ENCODE measurements around the gene WNT1.

WNT1 gene

DNA sequence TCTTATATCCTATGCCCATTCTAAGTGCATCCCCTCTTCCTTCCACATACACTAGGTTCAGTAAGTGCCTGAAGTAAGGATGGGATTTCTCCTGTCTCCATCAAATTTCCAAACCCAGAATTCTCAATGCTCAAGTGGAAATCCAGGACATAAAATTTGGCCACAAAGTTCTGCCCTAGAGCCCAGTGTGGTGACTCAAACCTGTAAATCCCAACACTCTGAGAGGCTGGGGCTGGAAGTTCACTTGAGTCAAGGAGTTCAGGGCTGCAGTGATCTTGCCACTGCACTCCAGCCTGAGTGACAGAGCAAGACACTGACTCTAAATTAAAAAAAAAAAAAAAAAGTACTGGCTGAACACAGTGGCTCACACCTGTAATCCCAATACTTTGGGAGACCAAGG, 16.3 kb upstream of the WNT1 start:
- DNase-seq = no peak

GRCh38 chr12:48965298-48965838, 12.8 kb upstream of the WNT1 start:
- DNase-seq = no peak

- DNase-seq = no peak
These were observed 11.8 kb upstream of the WNT1 start for GRCh38 chr12:48966177-48966895.

- no peak for DNase-seq
These were observed 10.1 kb upstream of the WNT1 start for GRCh38 chr12:48967991-48968390.

DNA sequence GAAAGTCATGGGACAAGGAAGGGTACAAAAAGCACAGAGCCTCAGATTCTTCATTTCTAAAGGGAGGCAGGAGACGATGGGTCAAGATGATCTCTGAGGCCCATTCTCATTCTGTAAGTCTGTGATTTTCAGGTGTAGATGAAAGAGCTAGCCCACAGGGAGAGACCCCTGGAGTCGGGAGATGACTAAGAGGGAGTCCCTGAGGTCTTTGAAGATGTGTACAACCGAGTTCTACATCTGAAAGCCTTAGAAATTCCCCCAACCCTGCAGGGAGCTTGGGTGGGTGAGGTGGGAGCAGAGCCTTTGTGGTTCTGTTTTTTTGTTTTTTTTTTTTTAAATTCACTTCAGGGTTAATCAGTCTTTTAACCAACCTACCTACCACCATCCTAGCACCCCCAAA, 9.7 kb upstream of the WNT1 start:
- DNase-seq = no peak

DNA sequence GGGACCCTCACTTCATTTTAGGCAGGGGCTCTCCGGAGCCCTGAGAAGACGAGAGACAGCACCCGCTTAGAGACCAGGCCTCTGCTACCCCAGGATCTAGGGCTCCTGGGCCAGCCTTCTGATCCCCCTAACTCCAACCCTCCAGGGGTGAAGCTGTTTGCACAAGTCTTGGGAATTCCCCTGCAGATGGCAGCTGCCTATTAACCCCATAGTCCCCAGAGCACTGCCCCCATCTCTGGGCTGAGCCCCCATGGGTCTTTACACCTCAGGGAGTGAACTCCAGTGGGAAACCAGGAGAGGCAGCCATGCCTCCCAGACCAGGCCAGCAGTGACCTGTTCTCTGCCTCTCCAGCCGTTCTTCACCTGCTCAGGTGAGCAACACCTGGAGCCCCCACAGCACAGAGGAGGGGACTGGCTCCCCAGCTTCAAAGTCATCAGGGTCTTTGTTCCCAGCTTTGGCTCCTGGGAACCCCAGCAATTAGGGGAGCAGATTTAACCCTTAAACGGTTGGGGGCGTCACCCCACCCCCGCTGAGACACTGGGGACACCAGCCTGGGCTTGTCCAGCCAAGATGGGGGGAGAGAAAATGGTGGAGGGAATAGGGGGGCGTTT, 8.9 kb upstream of the WNT1 start:
- DNase-seq = no peak

GRCh38 chr12:48969833-48970701, 8.1 kb upstream of the WNT1 start:
- DNase-seq = no peak

- DNase-seq = no peak
These were observed 7.3 kb upstream of the WNT1 start for GRCh38 chr12:48970702-48971334.

GRCh38 chr12:48972213-48972951, 5.7 kb upstream of the WNT1 start:
- no peak for DNase-seq

DNA sequence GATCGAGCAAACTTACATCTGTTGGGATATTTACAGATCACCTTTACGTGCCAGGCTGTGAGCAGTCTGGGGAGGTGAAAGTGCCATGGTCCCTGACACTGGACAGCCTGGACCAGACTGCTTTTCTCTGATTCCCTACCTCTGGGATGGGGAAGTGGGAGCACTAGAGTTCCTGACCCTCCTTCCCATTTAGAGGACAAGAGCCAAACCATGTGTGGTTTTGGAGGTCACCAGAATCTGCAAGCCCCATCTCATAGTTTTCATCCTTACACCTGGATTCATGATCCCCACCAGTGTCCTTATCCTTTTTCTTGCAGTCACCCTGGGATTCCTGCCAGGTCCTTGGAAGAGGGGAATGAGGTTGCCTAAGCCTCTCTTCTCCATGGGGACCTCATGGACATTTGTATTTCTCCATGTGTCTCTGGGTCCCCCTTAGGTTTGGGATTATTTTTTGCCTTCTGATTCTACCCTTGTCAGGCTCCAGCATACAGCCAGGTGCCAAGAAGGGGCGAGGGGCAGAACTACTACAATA, 5.1 kb upstream of the WNT1 start:
- no peak for DNase-seq

- DNase-seq = no peak
These were observed 4.6 kb upstream of the WNT1 start for GRCh38 chr12:48973531-48973930.

GRCh38 chr12:48973941-48974673, 4.0 kb upstream of the WNT1 start:
- DNase-seq = no peak

- no peak for DNase-seq
These were observed 536 bp upstream of the WNT1 start for GRCh38 chr12:48977290-48978281.

DNA sequence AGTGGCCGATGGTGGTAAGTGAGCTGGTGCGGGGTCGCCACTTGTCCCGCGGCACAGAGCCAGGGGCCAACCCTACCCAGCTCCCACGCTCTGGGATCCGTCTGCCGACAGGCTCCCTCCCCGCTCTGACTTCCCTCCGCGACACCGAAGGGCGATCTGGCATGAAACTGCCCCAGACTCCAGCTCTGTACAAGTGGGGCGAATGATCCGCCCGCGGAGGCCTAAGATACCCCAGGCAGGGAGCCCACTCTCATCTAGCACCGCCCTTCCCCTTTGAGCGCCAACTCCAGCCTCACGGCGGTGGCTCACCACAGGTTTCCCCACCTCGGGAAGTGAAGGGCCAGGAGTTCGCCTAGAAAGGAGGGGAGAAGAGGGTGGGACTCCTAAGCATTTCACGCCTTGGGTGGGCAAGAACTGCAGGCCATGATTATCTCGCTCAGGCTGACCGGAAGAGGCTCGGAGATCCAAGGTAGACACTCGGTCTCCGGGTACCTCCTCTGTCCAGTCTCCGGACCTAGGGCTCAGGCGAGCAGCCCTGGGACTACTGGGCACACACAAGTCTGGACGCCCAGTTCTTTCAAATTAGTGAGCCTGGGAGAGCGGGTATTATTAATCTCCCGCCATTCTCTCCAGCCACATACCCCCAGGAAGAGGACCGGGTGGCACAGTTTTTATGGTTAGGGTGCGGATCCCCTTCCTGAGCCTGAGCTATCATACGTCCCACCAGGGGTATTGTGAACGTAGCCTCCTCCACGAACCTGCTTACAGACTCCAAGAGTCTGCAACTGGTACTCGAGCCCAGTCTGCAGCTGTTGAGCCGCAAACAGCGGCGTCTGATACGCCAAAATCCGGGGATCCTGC, 849 bp downstream of the WNT1 start:
- DNase-seq = no peak

GRCh38 chr12:48979602-48980388, 1.7 kb downstream of the WNT1 start:
- DNase-seq = no peak

DNA sequence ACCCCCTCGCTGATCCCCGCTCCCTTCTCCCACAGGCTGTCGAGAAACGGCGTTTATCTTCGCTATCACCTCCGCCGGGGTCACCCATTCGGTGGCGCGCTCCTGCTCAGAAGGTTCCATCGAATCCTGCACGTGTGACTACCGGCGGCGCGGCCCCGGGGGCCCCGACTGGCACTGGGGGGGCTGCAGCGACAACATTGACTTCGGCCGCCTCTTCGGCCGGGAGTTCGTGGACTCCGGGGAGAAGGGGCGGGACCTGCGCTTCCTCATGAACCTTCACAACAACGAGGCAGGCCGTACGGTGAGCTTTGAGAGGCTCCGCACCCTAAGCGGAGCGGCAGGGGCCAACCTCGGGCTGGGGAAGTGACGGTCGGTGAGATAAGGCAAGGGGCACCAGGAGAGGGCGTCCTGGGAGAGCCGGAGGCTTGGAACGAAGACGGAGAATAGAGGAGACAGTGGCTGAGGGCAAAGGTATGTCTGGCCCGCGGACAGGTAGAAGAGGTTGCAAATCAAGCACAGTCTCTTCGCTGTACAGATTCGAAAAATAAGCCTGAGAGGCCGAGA, 2.3 kb downstream of the WNT1 start:
- no peak for DNase-seq

GRCh38 chr12:48980953-48981756, 3.0 kb downstream of the WNT1 start:
- DNase-seq = no peak
